ENCODE measurements around the gene MAGEA1.

DNA sequence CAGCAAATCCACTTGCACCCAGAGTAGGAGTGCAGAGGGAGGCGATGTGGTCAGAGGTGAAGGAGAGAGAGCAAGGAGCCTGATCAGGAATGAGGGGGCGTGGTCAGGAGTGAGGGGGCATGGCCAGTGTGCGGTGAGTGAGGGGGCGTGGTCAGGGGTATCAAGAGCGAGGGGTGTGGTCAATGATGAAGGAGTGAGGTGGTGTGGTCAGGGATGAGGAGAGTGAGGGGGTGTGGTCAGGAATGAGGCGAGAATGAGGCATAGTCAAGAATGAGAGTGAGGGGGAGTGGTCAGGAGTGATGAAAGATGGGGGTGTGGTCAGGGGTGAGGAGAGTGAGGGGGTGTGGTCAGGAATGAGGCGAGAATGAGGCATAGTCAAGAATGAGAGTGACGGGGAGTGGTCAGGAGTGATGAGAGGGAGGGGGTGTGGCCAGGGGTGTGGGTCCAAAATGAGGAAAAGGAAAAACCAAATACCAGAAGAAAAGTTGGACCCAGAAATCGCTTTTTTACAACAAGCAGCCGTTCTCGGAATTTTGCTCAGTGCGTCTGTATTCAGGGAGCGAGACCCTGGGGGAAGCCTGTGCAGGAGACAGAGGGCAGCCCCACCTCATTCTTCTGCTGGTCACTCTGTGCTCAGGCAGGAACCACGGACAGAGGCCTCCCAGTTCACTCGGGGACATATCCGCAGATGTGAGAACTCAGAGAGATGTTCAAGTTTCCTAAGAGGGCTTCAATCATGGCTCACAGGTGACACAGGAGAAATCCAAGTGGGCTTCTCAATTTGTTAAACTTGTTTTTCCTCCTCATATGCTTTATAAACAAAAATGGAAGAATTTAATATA is 47.5 kb downstream of the MAGEA1 start:
- TF ChIP-seq, protein P1, sequence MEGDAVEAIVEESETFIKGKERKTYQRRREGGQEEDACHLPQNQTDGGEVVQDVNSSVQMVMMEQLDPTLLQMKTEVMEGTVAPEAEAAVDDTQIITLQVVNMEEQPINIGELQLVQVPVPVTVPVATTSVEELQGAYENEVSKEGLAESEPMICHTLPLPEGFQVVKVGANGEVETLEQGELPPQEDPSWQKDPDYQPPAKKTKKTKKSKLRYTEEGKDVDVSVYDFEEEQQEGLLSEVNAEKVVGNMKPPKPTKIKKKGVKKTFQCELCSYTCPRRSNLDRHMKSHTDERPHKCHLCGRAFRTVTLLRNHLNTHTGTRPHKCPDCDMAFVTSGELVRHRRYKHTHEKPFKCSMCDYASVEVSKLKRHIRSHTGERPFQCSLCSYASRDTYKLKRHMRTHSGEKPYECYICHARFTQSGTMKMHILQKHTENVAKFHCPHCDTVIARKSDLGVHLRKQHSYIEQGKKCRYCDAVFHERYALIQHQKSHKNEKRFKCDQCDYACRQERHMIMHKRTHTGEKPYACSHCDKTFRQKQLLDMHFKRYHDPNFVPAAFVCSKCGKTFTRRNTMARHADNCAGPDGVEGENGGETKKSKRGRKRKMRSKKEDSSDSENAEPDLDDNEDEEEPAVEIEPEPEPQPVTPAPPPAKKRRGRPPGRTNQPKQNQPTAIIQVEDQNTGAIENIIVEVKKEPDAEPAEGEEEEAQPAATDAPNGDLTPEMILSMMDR (IDR thresholded peaks at IDR 0.05), result no peak
- no peak for TF ChIP-seq POLR2A (IDR thresholded peaks at IDR 0.05)
